ENCODE data around the gene LHPP. TPM values are rescaled to one million over a fixed set of nuclear protein-coding genes. Genes with fewer than 3 reads are reported as not detected.
A peak's percentile ranks its signal among the peaks of the same experiment; 100 is the strongest.
"Not testable (repeated sequence)": the region's sequence is repeated elsewhere in the genome, so short reads cannot be mapped to it uniquely, and the experiment has no call there.

LHPP gene
- total RNA-seq, 2 experiments from 2014 or later: 17.7 TPM

- no peaks in the 10 kb centered on the region for H3K4me1 Mint-ChIP-seq (ENCODE audit: low read depth)
- DNase-seq: no peak
- H3K9me3 Mint-ChIP-seq: no peaks in the 10 kb centered on the region
- CTCF ChIA-PET: no interaction called here
- intact Hi-C loops (cut with micrococcal nuclease): no loop called here
- H3K27ac Mint-ChIP-seq: no peak overlapping the region
- no peaks in the 10 kb centered on the region for H3K27me3 Mint-ChIP-seq (ENCODE audit: low read depth)
- no peak overlapping the region for H3K4me3 Mint-ChIP-seq
- H3K36me3 Mint-ChIP-seq (ENCODE audit: low read depth): no peaks in the 10 kb centered on the region
These were observed 142.0 kb downstream of the LHPP start for GRCh38 chr10:124603376-124604213.

- intact Hi-C loops (cut with micrococcal nuclease): no loop called here
- no peak overlapping the region for H3K4me3 Mint-ChIP-seq
- H3K4me1 Mint-ChIP-seq (ENCODE audit: low read depth): no peaks in the 10 kb centered on the region
- CTCF ChIA-PET: no interaction called here
- no peaks in the 10 kb centered on the region for H3K9me3 Mint-ChIP-seq
- no peak overlapping the region for H3K27ac Mint-ChIP-seq
- no peak for DNase-seq
- H3K27me3 Mint-ChIP-seq (ENCODE audit: low read depth): no peaks in the 10 kb centered on the region
- H3K36me3 Mint-ChIP-seq (ENCODE audit: low read depth): no peaks in the 10 kb centered on the region
These were observed 142.8 kb downstream of the LHPP start for GRCh38 chr10:124604214-124605000.

GRCh38 chr10:124605001-124605370, 143.4 kb downstream of the LHPP start:
- Mint-ChIP-seq H3K4me3 (no peak overlapping the region), H3K4me1 (ENCODE audit: low read depth) (peaks cover 1% of the 10 kb centered on the region), H3K27me3 (ENCODE audit: low read depth) (no peaks in the 10 kb centered on the region), H3K36me3 (ENCODE audit: low read depth) (no peaks in the 10 kb centered on the region), H3K27ac (no peak overlapping the region), H3K9me3 (no peaks in the 10 kb centered on the region)
- CTCF ChIA-PET: no interaction called here
- intact Hi-C loops (cut with micrococcal nuclease): no loop called here
- DNase-seq: no peak

GRCh38 chr10:124605481-124605855, 143.8 kb downstream of the LHPP start:
- Mint-ChIP-seq H3K9me3 (no peaks in the 10 kb centered on the region), H3K36me3 (ENCODE audit: low read depth) (no peaks in the 10 kb centered on the region), H3K27ac (no peak overlapping the region), H3K4me1 (ENCODE audit: low read depth) (peaks cover 3% of the 10 kb centered on the region), H3K27me3 (ENCODE audit: low read depth) (no peaks in the 10 kb centered on the region), H3K4me3 (no peak overlapping the region)
- CTCF ChIA-PET: no interaction called here
- intact Hi-C loops (cut with micrococcal nuclease): no loop called here
- no peak for DNase-seq

GRCh38 chr10:124605856-124606812, 144.5 kb downstream of the LHPP start:
- Mint-ChIP-seq H3K27me3 (ENCODE audit: low read depth) (no peaks in the 10 kb centered on the region), H3K27ac (no peak overlapping the region), H3K9me3 (no peaks in the 10 kb centered on the region), H3K36me3 (ENCODE audit: low read depth) (no peaks in the 10 kb centered on the region), H3K4me3 (no peak overlapping the region), H3K4me1 (ENCODE audit: low read depth) (peaks cover 5% of the 10 kb centered on the region)
- intact Hi-C loops (cut with micrococcal nuclease): no loop called here
- CTCF ChIA-PET: no interaction called here
- DNase-seq: no peak

GRCh38 chr10:124606822-124607221, 145.2 kb downstream of the LHPP start:
- no peaks in the 10 kb centered on the region for H3K9me3 Mint-ChIP-seq
- CTCF ChIA-PET: interaction anchor here (0.7 kb wide), 1 partner anchor 67 kb away, joined by 4 read pairs; no protein-coding TSS in a partner anchor
- no peak overlapping the region for H3K4me3 Mint-ChIP-seq
- H3K27ac Mint-ChIP-seq: no peak overlapping the region
- peaks cover 12% of the 10 kb centered on the region for H3K4me1 Mint-ChIP-seq (ENCODE audit: low read depth)
- DNase-seq: no peak
- no peaks in the 10 kb centered on the region for H3K36me3 Mint-ChIP-seq (ENCODE audit: low read depth)
- intact Hi-C loops (cut with micrococcal nuclease): no loop called here
- no peaks in the 10 kb centered on the region for H3K27me3 Mint-ChIP-seq (ENCODE audit: low read depth)

GRCh38 chr10:124607693-124608092, 146.1 kb downstream of the LHPP start:
- intact Hi-C loops (cut with micrococcal nuclease): no loop called here
- Mint-ChIP-seq H3K27ac (no peak overlapping the region), H3K4me1 (ENCODE audit: low read depth) (peaks cover 18% of the 10 kb centered on the region), H3K4me3 (no peak overlapping the region), H3K9me3 (no peaks in the 10 kb centered on the region), H3K36me3 (ENCODE audit: low read depth) (no peaks in the 10 kb centered on the region), H3K27me3 (ENCODE audit: low read depth) (no peaks in the 10 kb centered on the region)
- CTCF ChIA-PET: no interaction called here
- no peak for DNase-seq

GRCh38 chr10:124608093-124608721, 146.6 kb downstream of the LHPP start:
- Mint-ChIP-seq H3K36me3 (ENCODE audit: low read depth) (no peaks in the 10 kb centered on the region), H3K4me1 (ENCODE audit: low read depth) (peaks cover 18% of the 10 kb centered on the region)

GRCh38 chr10:124609698-124610097, 148.1 kb downstream of the LHPP start:
- Mint-ChIP-seq H3K4me1 (ENCODE audit: low read depth) (peaks cover 30% of the 10 kb centered on the region), H3K27me3 (ENCODE audit: low read depth) (no peaks in the 10 kb centered on the region), H3K27ac (no peak overlapping the region), H3K4me3 (no peak overlapping the region), H3K36me3 (ENCODE audit: low read depth) (no peaks in the 10 kb centered on the region), H3K9me3 (no peaks in the 10 kb centered on the region)
- no peak for DNase-seq
- intact Hi-C loops (cut with micrococcal nuclease): no loop called here
- CTCF ChIA-PET: no interaction called here

More at GRCh38 chr10:124608093-124608721, 146.6 kb downstream of the LHPP start:
- Mint-ChIP-seq H3K27me3 (ENCODE audit: low read depth) (no peaks in the 10 kb centered on the region), H3K9me3 (no peaks in the 10 kb centered on the region), H3K4me3 (no peak overlapping the region), H3K27ac (no peak overlapping the region)
- CTCF ChIA-PET: no interaction called here
- intact Hi-C loops (cut with micrococcal nuclease): no loop called here
- DNase-seq: no peak

GRCh38 chr10:124610186-124610585, 148.6 kb downstream of the LHPP start:
- peak; percentile 12 for DNase-seq
- H3K36me3 Mint-ChIP-seq (ENCODE audit: low read depth); intact Hi-C loops (cut with micrococcal nuclease): not testable (repeated sequence)

GRCh38 chr10:124610851-124611250, 149.2 kb downstream of the LHPP start:
- H3K27me3 Mint-ChIP-seq (ENCODE audit: low read depth); H3K4me3 Mint-ChIP-seq; intact Hi-C loops (cut with micrococcal nuclease); H3K9me3 Mint-ChIP-seq; H3K27ac Mint-ChIP-seq; DNase-seq; H3K36me3 Mint-ChIP-seq (ENCODE audit: low read depth): not testable (repeated sequence)
- H3K4me1 Mint-ChIP-seq (ENCODE audit: low read depth): peaks cover 32% of the 10 kb centered on the region
- CTCF ChIA-PET: interaction anchor here (0.6 to 1.2 kb wide), 2 partner anchors 14 to 123 kb away, joined by 4 to 5 read pairs; no protein-coding TSS in a partner anchor

More at GRCh38 chr10:124610186-124610585, 148.6 kb downstream of the LHPP start:
- H3K27me3 Mint-ChIP-seq (ENCODE audit: low read depth); H3K9me3 Mint-ChIP-seq; H3K27ac Mint-ChIP-seq; CTCF ChIA-PET; H3K4me3 Mint-ChIP-seq: not testable (repeated sequence)
- H3K4me1 Mint-ChIP-seq (ENCODE audit: low read depth): peaks cover 32% of the 10 kb centered on the region

- CTCF ChIA-PET: interaction anchor here (0.6 to 1.6 kb wide), 4 partner anchors 15 to 129 kb away, joined by 3 to 5 read pairs (median 4); no protein-coding TSS in a partner anchor
- H3K27ac Mint-ChIP-seq: no peak overlapping the region
These were observed 150.1 kb downstream of the LHPP start for GRCh38 chr10:124611738-124612137.

More at GRCh38 chr10:124611738-124612137, 150.1 kb downstream of the LHPP start:
- no peaks in the 10 kb centered on the region for H3K9me3 Mint-ChIP-seq
- H3K4me3 Mint-ChIP-seq: no peak overlapping the region
- intact Hi-C loops (cut with micrococcal nuclease): no loop called here
- no peaks in the 10 kb centered on the region for H3K36me3 Mint-ChIP-seq (ENCODE audit: low read depth)
- H3K4me1 Mint-ChIP-seq (ENCODE audit: low read depth): peaks cover 32% of the 10 kb centered on the region
- DNase-seq: peak; percentile 68
- no peaks in the 10 kb centered on the region for H3K27me3 Mint-ChIP-seq (ENCODE audit: low read depth)
